ENCODE results near the gene CREBBP. TPM values are rescaled to one million over a fixed set of nuclear protein-coding genes. Genes with fewer than 3 reads are reported as not detected.

Gene CREBBP
- total RNA-seq, 2 donors from 2014 or later = 82.2 to 143 TPM

DNA sequence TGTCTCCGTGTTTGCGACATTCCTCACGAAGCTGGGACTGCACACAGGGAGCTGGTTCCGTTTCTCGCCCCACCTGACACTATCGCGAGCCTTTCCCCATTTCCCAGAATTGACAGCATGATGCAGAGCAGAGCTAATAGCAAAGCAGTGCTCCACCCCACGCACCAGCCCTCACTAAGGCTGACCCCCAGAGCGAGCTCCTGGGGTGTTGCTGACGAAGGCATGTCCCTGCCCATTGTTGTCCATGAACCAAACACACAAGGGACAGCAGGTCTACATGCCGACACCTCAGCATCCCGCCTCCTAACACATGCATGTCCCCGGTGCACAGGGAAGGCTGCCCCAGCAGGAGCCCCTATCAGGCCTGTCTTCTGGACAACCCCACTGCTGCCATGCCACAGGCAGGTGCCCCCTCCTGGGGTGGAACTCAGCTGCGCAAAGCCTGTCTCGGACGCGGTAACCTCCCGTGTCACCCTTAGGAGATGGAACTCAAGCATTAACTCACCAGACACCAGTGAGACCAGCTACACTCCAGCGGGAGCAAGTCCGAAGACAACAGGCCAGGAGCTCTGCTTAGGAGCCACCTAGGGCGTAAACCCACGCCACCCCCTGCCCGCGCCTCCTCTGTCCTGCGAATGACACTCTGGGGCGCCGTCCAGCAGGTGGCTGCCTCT is 146.3 kb downstream of the CREBBP start:
- Histone ChIP-seq H3K9me3 (no peaks in the 10 kb centered on the region), H3K36me3 (peaks cover 27 to 65% of the 10 kb centered on the region in 2 donors), H3K27ac (no peak overlapping the region), H3K4me3 (no peak overlapping the region), H3K27me3 (replicated peaks; ENCODE audit: insufficient read depth) (no peaks in the 10 kb centered on the region), H3K4me1 (replicated peaks) (no peaks in the 10 kb centered on the region)
- TF ChIP-seq, protein P1, sequence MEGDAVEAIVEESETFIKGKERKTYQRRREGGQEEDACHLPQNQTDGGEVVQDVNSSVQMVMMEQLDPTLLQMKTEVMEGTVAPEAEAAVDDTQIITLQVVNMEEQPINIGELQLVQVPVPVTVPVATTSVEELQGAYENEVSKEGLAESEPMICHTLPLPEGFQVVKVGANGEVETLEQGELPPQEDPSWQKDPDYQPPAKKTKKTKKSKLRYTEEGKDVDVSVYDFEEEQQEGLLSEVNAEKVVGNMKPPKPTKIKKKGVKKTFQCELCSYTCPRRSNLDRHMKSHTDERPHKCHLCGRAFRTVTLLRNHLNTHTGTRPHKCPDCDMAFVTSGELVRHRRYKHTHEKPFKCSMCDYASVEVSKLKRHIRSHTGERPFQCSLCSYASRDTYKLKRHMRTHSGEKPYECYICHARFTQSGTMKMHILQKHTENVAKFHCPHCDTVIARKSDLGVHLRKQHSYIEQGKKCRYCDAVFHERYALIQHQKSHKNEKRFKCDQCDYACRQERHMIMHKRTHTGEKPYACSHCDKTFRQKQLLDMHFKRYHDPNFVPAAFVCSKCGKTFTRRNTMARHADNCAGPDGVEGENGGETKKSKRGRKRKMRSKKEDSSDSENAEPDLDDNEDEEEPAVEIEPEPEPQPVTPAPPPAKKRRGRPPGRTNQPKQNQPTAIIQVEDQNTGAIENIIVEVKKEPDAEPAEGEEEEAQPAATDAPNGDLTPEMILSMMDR (IDR thresholded peaks at IDR 0.05) = no peak
- no peak for TF ChIP-seq POLR2AphosphoS5 (IDR thresholded peaks at IDR 0.05)
- TF ChIP-seq POLR2A (IDR thresholded peaks at IDR 0.05) = no peak
- intact Hi-C loops (cut with DNase I) = no loop called here
- 96% methylated on average over 25 of the region's 27 CpGs for WGBS
- no peak for DNase-seq (ENCODE audit: low spot score)

- Histone ChIP-seq H3K36me3 (peaks cover 33 to 72% of the 10 kb centered on the region in 2 donors), H3K27ac (no peak overlapping the region), H3K27me3 (replicated peaks; ENCODE audit: insufficient read depth) (no peaks in the 10 kb centered on the region), H3K9me3 (no peaks in the 10 kb centered on the region), H3K4me3 (no peak overlapping the region), H3K4me1 (replicated peaks) (no peaks in the 10 kb centered on the region)
- TF ChIP-seq, protein P1 (IDR thresholded peaks at IDR 0.05) = no peak
- TF ChIP-seq POLR2AphosphoS5 (IDR thresholded peaks at IDR 0.05) (no peak), POLR2A (IDR thresholded peaks at IDR 0.05) (no peak)
- DNase-seq (ENCODE audit: low spot score) = no peak
- intact Hi-C loops (cut with DNase I) = no loop called here
- 89% methylated on average over 8 of the region's 8 CpGs for WGBS
Measured at GRCh38 chr16:3732171-3732570, 148.3 kb downstream of the CREBBP start.

GRCh38 chr16:3731126-3731935 is 149.2 kb downstream of the CREBBP start:
- DNase-seq (ENCODE audit: low spot score) = no peak
- H3K9me3 ChIP-seq = no peaks in the 10 kb centered on the region
- peaks cover 33 to 70% of the 10 kb centered on the region in 2 donors for H3K36me3 ChIP-seq
- no peak overlapping the region for H3K4me3 ChIP-seq
- no peak overlapping the region for H3K27ac ChIP-seq
- no peaks in the 10 kb centered on the region for H3K27me3 ChIP-seq (replicated peaks; ENCODE audit: insufficient read depth)
- intact Hi-C loops (cut with DNase I) = no loop called here
- TF ChIP-seq POLR2A (IDR thresholded peaks at IDR 0.05) (no peak), POLR2AphosphoS5 (IDR thresholded peaks at IDR 0.05) (no peak)
- TF ChIP-seq, protein P1 (IDR thresholded peaks at IDR 0.05) = no peak
- 90% methylated on average over 30 of the region's 34 CpGs for WGBS
- H3K4me1 ChIP-seq (replicated peaks) = no peaks in the 10 kb centered on the region

GRCh38 chr16:3730161-3731125 is 150.1 kb downstream of the CREBBP start:
- no peak overlapping the region for H3K27ac ChIP-seq
- no peaks in the 10 kb centered on the region for H3K9me3 ChIP-seq
- TF ChIP-seq POLR2AphosphoS5 (IDR thresholded peaks at IDR 0.05) (no peak), POLR2A (IDR thresholded peaks at IDR 0.05) (no peak)
- TF ChIP-seq, protein P1 (IDR thresholded peaks at IDR 0.05) = no peak
- H3K27me3 ChIP-seq (replicated peaks; ENCODE audit: insufficient read depth) = no peaks in the 10 kb centered on the region
- H3K4me1 ChIP-seq (replicated peaks) = no peaks in the 10 kb centered on the region
- H3K4me3 ChIP-seq = no peak overlapping the region
- peaks cover 29 to 61% of the 10 kb centered on the region in 2 donors for H3K36me3 ChIP-seq
- intact Hi-C loops (cut with DNase I) = no loop called here
- no peak for DNase-seq (ENCODE audit: low spot score)
- WGBS = 87% methylated on average over 24 of the region's 24 CpGs

Measured in prostate gland (tissue), 2 donors.